Karpas-422 (cell line): ENCODE measurements around the gene SNTG2. TPM values are rescaled to one million over a fixed set of nuclear protein-coding genes. Genes with fewer than 3 reads are reported as not detected.

Experiments
- DNase-seq: peaks from one replicate; pipeline ENCODE4 v3.0.0-alpha.2; 2015
- H2AFZ ChIP-seq: fragments of 200-600 bp; sonication (generic); 2 replicates; pipeline ENCODE4 v1.6.1; 2014; ENCODE audit warnings: antibody characterized with exemption, low read length, mixed read lengths
- H3K27ac ChIP-seq: fragments of 200-600 bp; sonication (generic); 2 replicates; pipeline ENCODE4 v1.5.1; 2014; ENCODE audit warnings: mild to moderate bottlenecking, low read length, moderate library complexity
- H3K27me3 ChIP-seq: fragments of 200-600 bp; sonication (generic); 2 replicates; pipeline ENCODE4 v1.6.1; 2014; ENCODE audit warnings: low read length, mixed read lengths
- H3K36me3 ChIP-seq: fragments of 200-600 bp; sonication (generic); 2 replicates; pipeline ENCODE4 v1.6.1; 2014; ENCODE audit warnings: low read length, mixed read lengths; ENCODE audit not compliant: insufficient read depth
- H3K4me1 ChIP-seq: fragments of 200-600 bp; sonication (generic); 2 replicates; pipeline ENCODE4 v1.6.1; 2014; ENCODE audit warnings: mild to moderate bottlenecking, low read length, mixed read lengths
- H3K4me2 ChIP-seq: fragments of 200-600 bp; sonication (generic); 2 replicates; pipeline ENCODE4 v1.6.1; 2014; ENCODE audit warnings: low read length, low read depth, mild to moderate bottlenecking; ENCODE audit not compliant: poor library complexity, severe bottlenecking
- H3K4me3 ChIP-seq: fragments of 200-600 bp; sonication (generic); 2 replicates; pipeline ENCODE4 v1.5.1; 2014; ENCODE audit warnings: mild to moderate bottlenecking, antibody characterized with exemption, low read length, mixed read lengths
- H3K79me2 ChIP-seq: fragments of 200-600 bp; sonication (generic); 2 replicates; pipeline ENCODE4 v1.6.1; 2014; ENCODE audit warnings: mild to moderate bottlenecking, low read length, mixed read lengths
- H3K9ac ChIP-seq: fragments of 200-600 bp; sonication (generic); 2 replicates; pipeline ENCODE4 v1.6.0; 2014; ENCODE audit warnings: low read length
- H3K9me2 ChIP-seq: fragments of 200-600 bp; sonication (generic), shearing (Covaris generic); replicated peaks from 2 replicates; pipeline ENCODE4 v1.6.0; 2014; ENCODE audit warnings: mild to moderate bottlenecking, low read length, moderate library complexity; ENCODE audit not compliant: insufficient read depth
- H3K9me3 ChIP-seq: fragments of 300-700, 200-600 bp; sonication (generic); 2 replicates; pipeline ENCODE4 v1.6.1; 2014; ENCODE audit warnings: low read length, mixed read lengths
- H4K20me1 ChIP-seq: fragments of 200-600 bp; sonication (generic); 2 replicates; pipeline ENCODE4 v1.6.1; 2014; ENCODE audit warnings: mild to moderate bottlenecking, antibody characterized with exemption, low read length, low read depth; ENCODE audit not compliant: insufficient read depth
- total RNA-seq: library from RNA; depleted of rRNA; stranded (reverse); fragments of >200 nt; shearing (Covaris generic); gene quantifications from 2 replicates; pipeline ENCODE4 v1.2.3, GENCODE V29; 2014; ENCODE audit warnings: low replicate concordance

SNTG2 gene
- total RNA-seq, 1 experiment from 2014 or later = not detected

DNA sequence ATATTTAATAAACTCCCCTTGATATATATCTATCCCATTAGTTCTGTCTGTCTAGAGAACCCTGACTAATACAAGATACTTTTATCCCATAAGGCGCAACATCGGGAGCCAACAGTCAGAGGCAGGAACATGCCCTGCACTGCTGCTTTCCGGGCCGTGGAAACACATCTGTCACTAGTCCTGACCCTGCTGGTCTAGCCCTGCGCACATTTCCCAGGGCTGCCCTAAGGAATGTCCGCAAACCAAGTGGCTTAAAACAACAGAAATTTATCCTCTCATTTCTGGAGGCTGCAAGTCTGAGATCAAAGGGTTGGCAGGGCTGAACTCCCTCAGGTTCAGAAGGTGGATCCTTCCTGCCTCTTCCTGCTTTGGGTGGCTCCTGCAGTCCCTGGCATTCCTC lies 348.4 kb downstream of the SNTG2 start:
- no peak overlapping the region for H3K9ac ChIP-seq
- no peak for DNase-seq
- H3K4me2 ChIP-seq = no peak overlapping the region
- H3K27me3 ChIP-seq = no peaks in the 10 kb centered on the region
- H3K36me3 ChIP-seq = no peaks in the 10 kb centered on the region
- no peaks in the 10 kb centered on the region for H3K9me3 ChIP-seq
- no peaks in the 10 kb centered on the region for H4K20me1 ChIP-seq
- H3K4me1 ChIP-seq = no peaks in the 10 kb centered on the region
- H3K9me2 ChIP-seq = no peaks in the 10 kb centered on the region
- H3K4me3 ChIP-seq = no peak overlapping the region
- no peaks in the 10 kb centered on the region for H3K79me2 ChIP-seq
- no peak overlapping the region for H3K27ac ChIP-seq
- no peak overlapping the region for H2AFZ ChIP-seq

DNA sequence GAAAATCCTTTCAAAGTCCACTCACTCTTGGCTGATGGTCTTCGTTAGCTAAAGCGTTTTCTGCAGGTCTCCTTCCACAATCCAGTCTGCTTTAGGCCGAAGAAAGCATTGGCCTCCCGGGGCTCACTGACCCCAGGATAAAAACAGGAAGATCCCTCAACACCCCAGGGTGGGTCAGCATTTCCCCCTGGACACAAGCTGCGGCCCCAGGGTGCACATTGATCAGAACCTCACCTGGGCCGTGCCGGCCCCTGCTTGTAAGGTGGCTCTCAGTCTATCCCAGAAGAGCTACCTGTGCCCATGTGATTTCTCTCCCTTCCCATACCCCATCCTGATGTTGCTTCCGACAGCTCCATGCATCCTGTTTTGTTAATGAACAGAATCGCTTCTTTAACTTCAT lies 349.6 kb downstream of the SNTG2 start:
- no peak overlapping the region for H2AFZ ChIP-seq
- DNase-seq = no peak
- no peak overlapping the region for H3K27ac ChIP-seq
- H3K9me3 ChIP-seq = no peaks in the 10 kb centered on the region
- no peak overlapping the region for H3K4me2 ChIP-seq
- H4K20me1 ChIP-seq = no peaks in the 10 kb centered on the region
- no peaks in the 10 kb centered on the region for H3K79me2 ChIP-seq
- no peaks in the 10 kb centered on the region for H3K36me3 ChIP-seq
- no peaks in the 10 kb centered on the region for H3K27me3 ChIP-seq
- no peaks in the 10 kb centered on the region for H3K9me2 ChIP-seq
- no peak overlapping the region for H3K9ac ChIP-seq
- H3K4me1 ChIP-seq = no peaks in the 10 kb centered on the region
- no peak overlapping the region for H3K4me3 ChIP-seq

DNA sequence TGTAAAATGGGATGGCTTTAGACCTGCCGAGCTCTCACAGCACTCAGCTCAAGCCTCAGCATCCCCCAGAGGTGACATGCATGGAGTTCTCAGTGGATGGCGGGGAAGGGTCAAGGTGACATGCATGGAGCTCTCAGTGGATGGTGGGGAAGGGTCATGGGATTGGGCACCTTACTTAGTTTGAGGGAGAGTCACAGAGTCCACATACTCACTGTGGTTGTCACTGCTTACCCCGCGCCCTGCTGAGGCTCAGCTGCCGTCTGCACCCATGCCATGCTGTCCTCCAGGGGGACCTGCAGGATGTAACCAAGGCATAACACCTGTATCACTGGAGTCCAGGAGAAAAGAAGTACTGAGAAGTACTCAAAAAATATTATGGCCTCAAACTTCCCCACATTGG lies 350.4 kb downstream of the SNTG2 start:
- Histone ChIP-seq H4K20me1 (no peaks in the 10 kb centered on the region), H3K9me2 (no peaks in the 10 kb centered on the region)

DNA sequence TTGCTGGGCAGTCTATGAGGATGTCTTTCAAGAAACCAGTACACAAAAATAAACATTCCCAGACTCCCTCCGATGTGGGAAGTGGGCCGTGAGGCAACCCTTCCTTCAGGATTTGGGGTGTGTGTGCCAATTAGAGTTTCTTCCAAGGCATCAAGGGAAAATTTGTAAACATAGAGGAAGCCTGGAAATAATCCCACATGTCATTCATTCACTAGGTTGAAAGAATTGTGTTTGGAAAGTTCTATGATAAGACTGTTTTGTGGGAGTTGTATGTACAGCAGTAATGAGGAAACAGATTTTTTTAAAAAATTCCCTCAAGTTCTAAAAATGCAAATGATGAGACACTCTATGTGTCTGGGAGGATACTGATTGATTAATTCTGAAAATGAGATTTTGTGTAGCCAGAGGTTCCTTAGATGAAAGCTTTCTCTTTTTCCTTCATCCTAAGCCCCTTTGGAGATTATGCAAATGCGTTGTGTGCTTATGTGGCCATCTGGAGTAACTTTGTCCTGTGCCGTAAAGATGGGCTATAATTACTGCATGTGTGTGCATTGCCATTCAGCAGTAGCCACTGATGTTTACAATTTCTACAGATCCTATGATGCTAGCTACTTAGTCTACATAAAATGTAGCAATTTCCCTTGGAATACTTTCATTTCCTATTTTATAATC lies 354.8 kb downstream of the SNTG2 start:
- H3K4me2 ChIP-seq = no peak overlapping the region
- H3K27me3 ChIP-seq = no peaks in the 10 kb centered on the region
- no peaks in the 10 kb centered on the region for H4K20me1 ChIP-seq
- H3K27ac ChIP-seq = no peak overlapping the region
- H3K9me2 ChIP-seq = no peaks in the 10 kb centered on the region
- H3K4me1 ChIP-seq = no peaks in the 10 kb centered on the region
- H3K4me3 ChIP-seq = no peak overlapping the region
- DNase-seq = no peak
- no peaks in the 10 kb centered on the region for H3K79me2 ChIP-seq
- no peaks in the 10 kb centered on the region for H3K9me3 ChIP-seq
- H2AFZ ChIP-seq = no peak overlapping the region
- H3K36me3 ChIP-seq = no peaks in the 10 kb centered on the region
- H3K9ac ChIP-seq = no peak overlapping the region

More for the DNA sequence above, 350.4 kb downstream of the SNTG2 start:
- H3K27ac ChIP-seq = no peak overlapping the region
- H3K79me2 ChIP-seq = no peaks in the 10 kb centered on the region
- H3K4me1 ChIP-seq = no peaks in the 10 kb centered on the region
- H3K9me3 ChIP-seq = no peaks in the 10 kb centered on the region
- H2AFZ ChIP-seq = no peak overlapping the region
- no peak for DNase-seq
- no peak overlapping the region for H3K4me3 ChIP-seq
- no peaks in the 10 kb centered on the region for H3K27me3 ChIP-seq
- H3K36me3 ChIP-seq = no peaks in the 10 kb centered on the region
- no peak overlapping the region for H3K4me2 ChIP-seq
- H3K9ac ChIP-seq = no peak overlapping the region

DNA sequence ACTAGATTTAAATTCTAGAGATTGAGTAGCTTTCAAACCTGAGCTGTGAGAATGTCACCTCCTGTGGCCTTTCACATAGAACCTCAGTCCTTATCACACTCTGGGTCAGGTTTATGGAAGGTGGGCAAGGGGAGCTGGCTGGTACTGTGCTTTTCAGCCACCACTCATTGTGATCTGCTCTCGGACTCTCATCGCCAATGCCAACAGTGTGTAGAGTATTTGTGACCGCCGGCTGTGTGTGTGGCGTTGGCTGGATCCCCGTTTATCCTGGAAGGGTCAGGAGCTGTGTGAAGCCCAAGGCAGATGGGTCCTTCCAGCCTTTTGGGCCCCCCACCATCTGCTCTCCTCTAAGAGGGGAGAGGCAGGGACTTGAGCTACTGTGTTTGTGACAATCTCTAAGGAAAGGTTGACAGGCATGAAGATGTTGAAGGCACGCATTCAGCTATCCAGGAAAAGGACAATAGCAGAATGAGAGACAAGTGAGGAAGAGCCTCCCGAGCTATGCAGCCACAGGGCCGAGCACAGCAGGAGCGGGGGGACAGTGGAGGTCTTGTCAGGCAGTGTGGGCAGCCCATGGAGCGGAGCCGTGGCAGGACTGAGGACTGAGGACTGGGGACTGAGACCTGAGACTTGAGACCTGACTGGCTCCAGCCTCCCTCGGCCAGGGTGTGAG lies 355.5 kb downstream of the SNTG2 start:
- no peaks in the 10 kb centered on the region for H4K20me1 ChIP-seq
- no peaks in the 10 kb centered on the region for H3K9me3 ChIP-seq
- no peaks in the 10 kb centered on the region for H3K9me2 ChIP-seq
- H3K4me3 ChIP-seq = no peak overlapping the region
- H3K9ac ChIP-seq = no peak overlapping the region
- no peaks in the 10 kb centered on the region for H3K36me3 ChIP-seq
- no peak overlapping the region for H3K4me2 ChIP-seq
- H3K4me1 ChIP-seq = no peaks in the 10 kb centered on the region
- no peaks in the 10 kb centered on the region for H3K27me3 ChIP-seq
- no peak overlapping the region for H2AFZ ChIP-seq
- H3K79me2 ChIP-seq = no peaks in the 10 kb centered on the region
- H3K27ac ChIP-seq = no peak overlapping the region
- DNase-seq = no peak

DNA sequence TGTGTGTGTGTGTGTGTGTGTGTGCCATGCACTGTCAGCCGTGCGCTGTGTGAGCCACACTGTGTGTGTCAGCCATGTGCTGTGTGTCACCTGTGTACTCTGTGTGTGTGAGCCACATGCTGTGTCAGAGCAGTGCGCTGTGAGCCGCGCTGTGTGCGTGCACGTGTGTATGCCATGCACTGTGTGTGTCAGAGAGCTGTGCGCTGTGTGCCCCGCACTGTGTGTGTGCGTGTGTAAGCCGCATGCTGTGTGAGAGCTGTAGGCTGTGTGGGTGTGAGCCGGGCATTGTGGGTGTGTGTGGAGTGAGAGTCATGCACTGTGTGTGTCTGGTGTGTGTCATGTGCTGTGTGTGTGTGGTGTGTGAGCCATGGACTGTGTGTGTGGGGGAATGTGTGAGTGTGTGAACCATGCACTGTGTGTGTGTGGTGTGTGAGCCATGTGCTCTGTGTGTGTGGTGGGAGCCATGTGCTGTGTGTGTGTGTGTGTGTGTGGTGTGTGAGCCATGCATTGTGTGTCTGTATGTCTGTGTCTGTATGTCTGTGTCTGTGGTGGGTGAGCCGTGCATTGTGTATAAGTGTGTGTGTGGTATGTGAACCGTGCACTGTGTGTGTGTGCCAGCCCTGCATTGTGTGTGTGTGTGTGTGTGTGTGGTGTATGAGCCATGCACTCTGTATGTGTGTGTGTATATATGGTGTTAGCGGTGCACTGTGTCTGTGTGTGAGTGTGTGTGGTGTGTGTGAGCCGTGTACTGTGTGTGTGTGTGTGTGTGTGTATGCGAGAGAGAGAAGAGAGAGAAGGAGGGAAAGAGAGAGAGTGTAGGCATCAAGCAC lies 356.3 kb downstream of the SNTG2 start:
- no peaks in the 10 kb centered on the region for H3K9me3 ChIP-seq
- H3K36me3 ChIP-seq = no peaks in the 10 kb centered on the region
- no peak overlapping the region for H3K4me3 ChIP-seq
- H3K27ac ChIP-seq = no peak overlapping the region
- H3K4me2 ChIP-seq = no peak overlapping the region
- no peaks in the 10 kb centered on the region for H3K4me1 ChIP-seq
- no peak overlapping the region for H3K9ac ChIP-seq
- no peaks in the 10 kb centered on the region for H3K27me3 ChIP-seq
- no peaks in the 10 kb centered on the region for H3K79me2 ChIP-seq
- DNase-seq = no peak
- no peak overlapping the region for H2AFZ ChIP-seq
- no peaks in the 10 kb centered on the region for H4K20me1 ChIP-seq
- no peaks in the 10 kb centered on the region for H3K9me2 ChIP-seq

DNA sequence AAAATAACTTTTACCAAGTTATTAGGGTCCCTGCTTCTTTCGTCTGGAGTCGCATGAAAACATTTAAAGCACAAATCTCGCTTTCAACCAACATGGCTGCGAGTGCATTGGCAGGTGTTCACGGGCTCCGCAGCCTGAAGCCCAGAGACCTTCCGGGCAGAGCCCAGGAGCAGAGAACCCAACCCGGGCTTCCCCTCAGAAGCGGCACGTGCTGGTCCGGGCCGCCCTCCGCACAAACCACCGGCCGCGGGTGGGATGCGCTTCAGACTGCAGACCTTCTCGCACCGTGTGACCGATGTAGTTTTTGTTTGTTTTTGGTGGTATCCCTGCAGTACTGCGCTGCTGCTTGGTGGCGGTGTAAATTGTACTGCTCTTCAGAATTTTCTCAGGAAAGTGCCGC lies 357.0 kb downstream of the SNTG2 start:
- no peak overlapping the region for H2AFZ ChIP-seq
- H3K79me2 ChIP-seq = no peaks in the 10 kb centered on the region
- no peaks in the 10 kb centered on the region for H3K9me3 ChIP-seq
- H3K27ac ChIP-seq = no peak overlapping the region
- no peaks in the 10 kb centered on the region for H4K20me1 ChIP-seq
- no peaks in the 10 kb centered on the region for H3K36me3 ChIP-seq
- H3K9ac ChIP-seq = no peak overlapping the region
- no peak overlapping the region for H3K4me3 ChIP-seq
- no peaks in the 10 kb centered on the region for H3K27me3 ChIP-seq
- DNase-seq = no peak
- H3K4me1 ChIP-seq = no peaks in the 10 kb centered on the region
- no peaks in the 10 kb centered on the region for H3K9me2 ChIP-seq
- H3K4me2 ChIP-seq = no peak overlapping the region

DNA sequence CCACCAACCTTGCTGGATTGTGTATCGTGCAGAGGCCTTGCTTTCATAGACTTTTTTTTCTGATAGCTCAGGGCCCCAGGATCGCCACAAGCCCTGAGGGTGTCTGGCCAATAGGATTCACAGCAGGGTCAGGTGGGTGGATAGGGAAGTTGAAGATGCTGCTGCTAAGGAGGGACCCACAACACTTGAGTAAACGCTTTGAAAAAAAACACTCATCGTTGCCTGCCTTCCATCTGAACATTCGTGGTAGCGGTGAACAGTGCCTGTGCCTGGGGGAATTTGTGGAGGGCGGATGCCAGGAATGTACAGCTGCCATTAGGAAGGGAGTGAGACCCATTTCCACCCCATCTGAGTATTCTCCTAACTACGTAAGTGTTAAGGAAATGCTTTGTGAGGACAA lies 358.0 kb downstream of the SNTG2 start:
- Histone ChIP-seq H3K79me2 (no peaks in the 10 kb centered on the region), H3K9ac (no peak overlapping the region), H3K27ac (no peak overlapping the region), H2AFZ (no peak overlapping the region), H4K20me1 (no peaks in the 10 kb centered on the region), H3K4me3 (no peak overlapping the region), H3K4me1 (no peaks in the 10 kb centered on the region), H3K27me3 (no peaks in the 10 kb centered on the region), H3K9me2 (no peaks in the 10 kb centered on the region), H3K9me3 (no peaks in the 10 kb centered on the region), H3K36me3 (no peaks in the 10 kb centered on the region), H3K4me2 (no peak overlapping the region)
- DNase-seq = no peak
